NCI-H146 treated with DMSO at 0.1 percent for 48 hours (cell line): Measurements from ENCODE around the gene NXF1.
"Not testable (repeated sequence)": the region's sequence is repeated elsewhere in the genome, so short reads cannot be mapped to it uniquely, and the experiment has no call there.

Source experiments
- DNase-seq: peaks from one replicate; lab custom pipeline; 2025; ENCODE audit not compliant: unreplicated experiment; lab: John Stamatoyannopoulos, UW

Gene NXF1

GRCh38 chr11:62788991-62789390, 16.2 kb downstream of the NXF1 start:
- DNase-seq: no peak

GRCh38 chr11:62787005-62787759, 18.1 kb downstream of the NXF1 start, which contains the start of gene TMEM179B:
TSS of gene TMEM179B (plus strand) at chr11:62787402. CDS start at chr11:62787432, 30 bp downstream.
- peak; percentile 92 for DNase-seq

- peak; percentile 42 for DNase-seq
These were observed 18.8 kb downstream of the NXF1 start for GRCh38 chr11:62786318-62787004.

GRCh38 chr11:62782753-62783152, 22.5 kb downstream of the NXF1 start:
- DNase-seq: no peak

GRCh38 chr11:62778441-62778840, 26.8 kb downstream of the NXF1 start:
- no peak for DNase-seq

- DNase-seq: no peak
These were observed 27.9 kb downstream of the NXF1 start for GRCh38 chr11:62777389-62777788.

GRCh38 chr11:62775646-62776045, 29.6 kb downstream of the NXF1 start:
- DNase-seq: no peak

- DNase-seq: no peak
These were observed 30.8 kb downstream of the NXF1 start for GRCh38 chr11:62774407-62774806.

GRCh38 chr11:62771144-62772021, 33.9 kb downstream of the NXF1 start, which contains the start of gene TAF6L:
TSS of gene TAF6L (plus strand) at chr11:62771396. CDS start at chr11:62775784, 4,388 bp downstream.
- DNase-seq: peak; percentile 92

- no peak for DNase-seq
These were observed 34.5 kb downstream of the NXF1 start for GRCh38 chr11:62770778-62771143.

- not testable (repeated sequence) for DNase-seq
These were observed 44.4 kb downstream of the NXF1 start for GRCh38 chr11:62760867-62761227.

- no peak for DNase-seq
These were observed 47.1 kb downstream of the NXF1 start for GRCh38 chr11:62757846-62758788.

GRCh38 chr11:62755086-62755615, 50.1 kb downstream of the NXF1 start:
- DNase-seq: no peak

GRCh38 chr11:62753736-62754603, 51.3 kb downstream of the NXF1 start, which contains the start of gene ZBTB3:
TSS of gene ZBTB3 (minus strand) at chr11:62754160. CDS start at chr11:62753664, 496 bp downstream.
- DNase-seq: peak; percentile 99

- DNase-seq: no peak
These were observed 52.1 kb downstream of the NXF1 start for GRCh38 chr11:62752994-62753735.

- no peak for DNase-seq
These were observed 53.0 kb downstream of the NXF1 start for GRCh38 chr11:62752177-62752785.

GRCh38 chr11:62749931-62750330, 55.3 kb downstream of the NXF1 start:
- DNase-seq: not testable (repeated sequence)
